ENCODE measurements around the gene MGAT5B.

Gene MGAT5B

GRCh38 chr17:76926237-76926866 lies 58.1 kb downstream of the MGAT5B start:
- no peak for DNase-seq (ENCODE audit: low read depth in 2 of 2, low spot score in 1 of 2)

GRCh38 chr17:76927577-76927976 lies 59.4 kb downstream of the MGAT5B start:
- DNase-seq (ENCODE audit: low read depth in 2 of 2, low spot score in 1 of 2) = no peak

GRCh38 chr17:76927982-76928381 lies 59.8 kb downstream of the MGAT5B start:
- no peak for DNase-seq (ENCODE audit: low read depth in 2 of 2, low spot score in 1 of 2)

GRCh38 chr17:76929148-76929547 lies 60.9 kb downstream of the MGAT5B start:
- no peak for DNase-seq (ENCODE audit: low read depth in 2 of 2, low spot score in 1 of 2)

- DNase-seq (ENCODE audit: low read depth in 2 of 2, low spot score in 1 of 2) = no peak
These were observed 61.4 kb downstream of the MGAT5B start for GRCh38 chr17:76929601-76930000.

- DNase-seq (ENCODE audit: low read depth in 2 of 2, low spot score in 1 of 2) = no peak
These were observed 61.9 kb downstream of the MGAT5B start for GRCh38 chr17:76930107-76930506.

- DNase-seq (ENCODE audit: low read depth in 2 of 2, low spot score in 1 of 2) = no peak
These were observed 64.5 kb downstream of the MGAT5B start for GRCh38 chr17:76932402-76933333.

- no peak for DNase-seq (ENCODE audit: low read depth in 2 of 2, low spot score in 1 of 2)
These were observed 66.5 kb downstream of the MGAT5B start for GRCh38 chr17:76934561-76935320.

- DNase-seq (ENCODE audit: low read depth in 2 of 2, low spot score in 1 of 2) = no peak
These were observed 67.1 kb downstream of the MGAT5B start for GRCh38 chr17:76935331-76935730.

- no peak for DNase-seq (ENCODE audit: low read depth in 2 of 2, low spot score in 1 of 2)
These were observed 69.0 kb downstream of the MGAT5B start for GRCh38 chr17:76937238-76937637.

- no peak for DNase-seq (ENCODE audit: low read depth in 2 of 2, low spot score in 1 of 2)
These were observed 69.8 kb downstream of the MGAT5B start for GRCh38 chr17:76938009-76938408.

- no peak for DNase-seq (ENCODE audit: low read depth in 2 of 2, low spot score in 1 of 2)
These were observed 72.1 kb downstream of the MGAT5B start for GRCh38 chr17:76940295-76940694.

- no peak for DNase-seq (ENCODE audit: low read depth in 2 of 2, low spot score in 1 of 2)
These were observed 72.6 kb downstream of the MGAT5B start for GRCh38 chr17:76940738-76941350.

GRCh38 chr17:76943202-76943601 lies 75.0 kb downstream of the MGAT5B start:
- DNase-seq (ENCODE audit: low read depth in 2 of 2, low spot score in 1 of 2) = no peak

GRCh38 chr17:76943781-76944213 lies 75.6 kb downstream of the MGAT5B start:
- no peak for DNase-seq (ENCODE audit: low read depth in 2 of 2, low spot score in 1 of 2)

GRCh38 chr17:76944477-76944876 lies 76.3 kb downstream of the MGAT5B start:
- no peak for DNase-seq (ENCODE audit: low read depth in 2 of 2, low spot score in 1 of 2)

- DNase-seq (ENCODE audit: low read depth in 2 of 2, low spot score in 1 of 2) = no peak
These were observed 78.0 kb downstream of the MGAT5B start for GRCh38 chr17:76946111-76946771.

GRCh38 chr17:76946772-76947135 lies 78.5 kb downstream of the MGAT5B start:
- no peak for DNase-seq (ENCODE audit: low read depth in 2 of 2, low spot score in 1 of 2)

- no peak for DNase-seq (ENCODE audit: low read depth in 2 of 2, low spot score in 1 of 2)
These were observed 79.1 kb downstream of the MGAT5B start for GRCh38 chr17:76947309-76947708.

GRCh38 chr17:76947771-76948170 lies 79.6 kb downstream of the MGAT5B start:
- no peak for DNase-seq (ENCODE audit: low read depth in 2 of 2, low spot score in 1 of 2)

- no peak for DNase-seq (ENCODE audit: low read depth in 2 of 2, low spot score in 1 of 2)
These were observed 80.1 kb downstream of the MGAT5B start for GRCh38 chr17:76948301-76948700.

Measured in stimulated activated CD8-positive, alpha-beta memory T cell treated with anti-CD3 and anti-CD28 coated beads, Interleukin-4, amount 100 ng/mL, for 4 hours (primary cell).